Caco-2 (cell line): ENCODE results near the gene SURF2. TPM values are rescaled to one million over a fixed set of nuclear protein-coding genes. Genes with fewer than 3 reads are reported as not detected.
A peak's percentile ranks its signal among the peaks of the same experiment; 100 is the strongest.

Experiments used
- BruUV-seq: library from RNA; stranded (reverse); fragments of 400-500 nt; replicated peaks from 2 replicates; lab custom pipeline; 2021; lab: Mats Ljungman, UMichigan
- CTCF ChIA-PET: fragments of 300-600 bp; sonication (Branson Sonifier 250); formaldehyde crosslinking; loops from one replicate; lab custom pipeline; 2022; ENCODE audit warnings: antibody characterized with exemption; lab: Charles Lee
- POLR2A ChIA-PET: fragments of 300-600 bp; sonication (Branson Sonifier 250); formaldehyde crosslinking; loops from one replicate; lab custom pipeline; 2022; ENCODE audit warnings: antibody characterized with exemption; lab: Charles Lee
- DNase-seq, 2 experiments: peaks; one replicate each; pipeline versions ENCODE4 v3.0.0 to v3.0.0-alpha.2; 2020 to 2022
- H3K27me3 ChIP-seq: replicated peaks from 2 replicates; pipeline ENCODE4 v1.6.0; 2011; ENCODE audit warnings: low read length; ENCODE audit not compliant: control insufficient read depth, insufficient read depth
- H3K36me3 ChIP-seq: 2 replicates; pipeline ENCODE4 v1.5.1; 2011; ENCODE audit warnings: low read length; ENCODE audit not compliant: control insufficient read depth, insufficient read depth
- H3K4me1 ChIP-seq: fragments of 250-450 bp; sonication (Bioruptor Pico); 2 replicates; pipeline ENCODE4 v1.5.1; 2020; ENCODE audit warnings: mild to moderate bottlenecking
- H3K4me3 ChIP-seq: 2 replicates; pipeline ENCODE4 v1.5.1; 2011; ENCODE audit warnings: low read depth, mild to moderate bottlenecking, control low read depth, low read length
- H3K9me3 ChIP-seq: fragments of 250-450 bp; sonication (Bioruptor Pico); 2 replicates; pipeline ENCODE4 v1.5.1; 2020; ENCODE audit warnings: mild to moderate bottlenecking, moderate library complexity
- H3K27ac Mint-ChIP-seq: one replicate; pipeline ENCODE4 v1.8.0; 2022; ENCODE audit warnings: mixed read lengths; ENCODE audit not compliant: unreplicated experiment
- H3K27me3 Mint-ChIP-seq: one replicate; pipeline ENCODE4 v1.8.0; 2022; ENCODE audit warnings: mixed read lengths; ENCODE audit not compliant: insufficient read depth, unreplicated experiment
- H3K36me3 Mint-ChIP-seq: one replicate; pipeline ENCODE4 v1.8.0; 2022; ENCODE audit warnings: mild to moderate bottlenecking, mixed read lengths; ENCODE audit not compliant: insufficient read depth, unreplicated experiment
- H3K4me1 Mint-ChIP-seq: one replicate; pipeline ENCODE4 v1.8.0; 2022; ENCODE audit warnings: low read depth, mixed read lengths; ENCODE audit not compliant: unreplicated experiment
- H3K4me3 Mint-ChIP-seq: one replicate; pipeline ENCODE4 v1.8.0; 2022; ENCODE audit warnings: mild to moderate bottlenecking, moderate library complexity, mixed read lengths; ENCODE audit not compliant: unreplicated experiment
- H3K9me3 Mint-ChIP-seq: one replicate; pipeline ENCODE4 v1.8.0; 2022; ENCODE audit warnings: mixed read lengths; ENCODE audit not compliant: unreplicated experiment
- CTCF ChIP-seq, 2 experiments: fragments of 200-600 bp in 1 of 2; IDR thresholded peaks; 1 replicate in 1 of 2; 2 replicates in 1 of 2; pipeline versions ENCODE4 v1.5.1 to v1.8.0; 2011 to 2022; ENCODE audit warnings: antibody characterized with exemption in 1 of 2, control low read depth in 1 of 2, inconsistent platforms in 1 of 2, low read depth in 1 of 2, low read length in 1 of 2, mild to moderate bottlenecking in 1 of 2, moderate library complexity in 1 of 2; ENCODE audit not compliant: insufficient read depth in 1 of 2, severe bottlenecking in 1 of 2, unreplicated experiment in 1 of 2
- intact Hi-C: fragments of 100-400 bp; cut with micrococcal nuclease; formaldehyde crosslinking; loops from one replicate; pipeline ENCODE4 v1.10.0; 2022; ENCODE audit not compliant: unreplicated experiment
- total RNA-seq: library from RNA; stranded (reverse); gene quantifications from 2 replicates; pipeline ENCODE4 v1.2.3, GENCODE V29; 2022

SURF2 gene
- total RNA-seq, 1 experiment from 2014 or later: 34.4 TPM

DNA sequence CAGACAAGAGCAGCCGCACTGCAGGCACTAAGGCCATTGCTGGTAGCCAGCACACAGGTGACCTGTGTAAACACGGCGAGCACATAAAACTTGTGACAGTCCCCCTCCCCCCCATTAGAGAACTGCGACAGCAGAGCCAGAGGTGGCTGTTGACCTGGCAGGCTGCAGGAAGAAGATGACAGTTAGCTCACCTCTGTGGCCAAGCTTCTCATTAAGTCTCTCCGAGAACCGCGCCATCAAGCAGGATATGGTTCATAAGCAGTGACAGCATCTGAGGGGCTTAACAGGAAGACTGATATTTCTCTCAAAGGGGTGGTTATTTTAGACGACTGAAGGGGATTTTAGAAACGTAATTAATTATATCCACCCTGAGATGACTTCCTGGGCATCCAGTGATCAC is 14.3 kb downstream of the SURF2 start:
- TF ChIP-seq CTCF (IDR thresholded peaks at IDR 0.05; ENCODE audit: insufficient read depth in 1 of 2, low read depth in 1 of 2, low read length in 1 of 2, severe bottlenecking in 1 of 2, unreplicated experiment in 1 of 2): no peak
- H3K4me3 ChIP-seq: no peak overlapping the region
- ChIA-PET POLR2A (interaction anchor here (1.4 kb wide), 1 partner anchor 22 kb away, joined by 6 read pairs; the partner anchor contains the start of genes MED22 and RPL7A), CTCF (interaction anchor here (1.1 kb wide), 1 partner anchor 185 kb away, joined by 5 read pairs; no protein-coding TSS in a partner anchor)
- peaks cover 10% of the 10 kb centered on the region for H3K36me3 ChIP-seq
- Mint-ChIP-seq H3K4me1 (peaks cover 24% of the 10 kb centered on the region), H3K9me3 (no peaks in the 10 kb centered on the region), H3K4me3 (no peak overlapping the region), H3K36me3 (peaks cover 85% of the 10 kb centered on the region), H3K27ac (no peak overlapping the region), H3K27me3 (no peaks in the 10 kb centered on the region)
- H3K4me1 ChIP-seq: peaks cover 6% of the 10 kb centered on the region; the same call in 1 of the 2 replicates
- H3K27me3 ChIP-seq: no peaks in the 10 kb centered on the region
- intact Hi-C loops: no loop called here
- BruUV-seq: no TSS peak
- no peaks in the 10 kb centered on the region for H3K9me3 ChIP-seq
- no peak for DNase-seq

- Mint-ChIP-seq H3K9me3 (no peaks in the 10 kb centered on the region), H3K36me3 (peaks cover 81% of the 10 kb centered on the region), H3K4me3 (no peak overlapping the region), H3K27ac (no peak overlapping the region), H3K27me3 (no peaks in the 10 kb centered on the region), H3K4me1 (peaks cover 24% of the 10 kb centered on the region)
- Histone ChIP-seq H3K4me1 (peaks cover 6% of the 10 kb centered on the region; the same call in 1 of the 2 replicates), H3K27me3 (no peaks in the 10 kb centered on the region), H3K36me3 (peaks cover 9% of the 10 kb centered on the region), H3K4me3 (no peak overlapping the region), H3K9me3 (no peaks in the 10 kb centered on the region)
- CTCF ChIA-PET: interaction anchor here (0.8 to 1.1 kb wide), 2 partner anchors 16 to 186 kb away, joined by 3 to 5 read pairs; partner anchors contain the start of gene SURF1
- POLR2A ChIA-PET: no interaction called here
- BruUV-seq: no TSS peak
- intact Hi-C loops: no loop called here
- no peak for DNase-seq
- no peak for TF ChIP-seq CTCF (IDR thresholded peaks at IDR 0.05; ENCODE audit: insufficient read depth in 1 of 2, low read depth in 1 of 2, low read length in 1 of 2, severe bottlenecking in 1 of 2, unreplicated experiment in 1 of 2)
Observed at GRCh38 chr9:133371261-133371711, 14.9 kb downstream of the SURF2 start.

- Histone ChIP-seq H3K4me3 (no peak overlapping the region), H3K36me3 (peaks cover 8% of the 10 kb centered on the region), H3K27me3 (no peaks in the 10 kb centered on the region), H3K4me1 (peaks cover 6% of the 10 kb centered on the region; the same call in 1 of the 2 replicates), H3K9me3 (no peaks in the 10 kb centered on the region)
- peaks cover 24% of the 10 kb centered on the region for H3K4me1 Mint-ChIP-seq
- TF ChIP-seq CTCF (IDR thresholded peaks at IDR 0.05; ENCODE audit: insufficient read depth in 1 of 2, low read depth in 1 of 2, low read length in 1 of 2, severe bottlenecking in 1 of 2, unreplicated experiment in 1 of 2): no peak
- intact Hi-C loops: no loop called here
- H3K27me3 Mint-ChIP-seq: no peaks in the 10 kb centered on the region
- H3K4me3 Mint-ChIP-seq: no peak overlapping the region
- H3K36me3 Mint-ChIP-seq: peaks cover 81% of the 10 kb centered on the region
- ChIA-PET POLR2A (no interaction called here), CTCF (interaction anchor here (0.8 kb wide), 1 partner anchor 16 kb away, joined by 3 read pairs; the partner anchor contains the start of gene SURF1)
- DNase-seq: no peak
- BruUV-seq: no TSS peak
- no peaks in the 10 kb centered on the region for H3K9me3 Mint-ChIP-seq
- peak overlapping the region; percentile 29 for H3K27ac Mint-ChIP-seq
Observed at GRCh38 chr9:133372144-133372543, 15.8 kb downstream of the SURF2 start.
